ENCODE data around the gene CD300H.

- TF ChIP-seq POLR2AphosphoS5 (IDR thresholded peaks at IDR 0.05) (no peak), EP300 (IDR thresholded peaks at IDR 0.05) (no peak), CTCF (IDR thresholded peaks at IDR 0.05) (no peak), POLR2A (IDR thresholded peaks at IDR 0.05; ENCODE audit: low read depth) (no peak)
These were observed 29.9 kb upstream of the CD300H start for GRCh38 chr17:74597069-74597790.
